Measurements from ENCODE around the gene GABRA5.

The GABRA5 gene

DNA sequence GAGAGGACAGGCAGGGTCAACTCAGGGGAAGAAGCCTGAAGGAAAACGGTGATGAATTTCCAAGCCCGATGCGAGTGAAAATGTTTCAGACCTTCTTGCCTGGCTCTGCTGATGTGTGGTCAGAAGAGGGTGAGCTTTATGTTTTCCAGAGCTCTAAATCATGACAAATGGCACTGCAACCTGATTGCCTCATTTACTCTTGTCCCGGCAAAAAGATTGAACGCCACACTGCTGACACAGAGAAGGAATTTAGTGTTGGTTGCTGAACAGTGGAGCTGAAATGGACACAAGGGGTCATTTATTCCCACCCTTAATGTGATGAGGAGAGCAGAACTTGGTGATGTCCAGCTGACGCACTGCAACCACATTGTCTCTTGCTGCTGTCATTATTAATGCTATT is 68.0 kb downstream of the GABRA5 start:
- no peak for DNase-seq (ENCODE audit: low read depth, low spot score)
- in situ Hi-C loops (cut with HindIII; ENCODE audit: low sequenced_read_pairs), result no loop called here
- H3K4me3 ChIP-seq (ENCODE audit: low read depth, low read length), result no peak overlapping the region
- TF ChIP-seq, protein P1, sequence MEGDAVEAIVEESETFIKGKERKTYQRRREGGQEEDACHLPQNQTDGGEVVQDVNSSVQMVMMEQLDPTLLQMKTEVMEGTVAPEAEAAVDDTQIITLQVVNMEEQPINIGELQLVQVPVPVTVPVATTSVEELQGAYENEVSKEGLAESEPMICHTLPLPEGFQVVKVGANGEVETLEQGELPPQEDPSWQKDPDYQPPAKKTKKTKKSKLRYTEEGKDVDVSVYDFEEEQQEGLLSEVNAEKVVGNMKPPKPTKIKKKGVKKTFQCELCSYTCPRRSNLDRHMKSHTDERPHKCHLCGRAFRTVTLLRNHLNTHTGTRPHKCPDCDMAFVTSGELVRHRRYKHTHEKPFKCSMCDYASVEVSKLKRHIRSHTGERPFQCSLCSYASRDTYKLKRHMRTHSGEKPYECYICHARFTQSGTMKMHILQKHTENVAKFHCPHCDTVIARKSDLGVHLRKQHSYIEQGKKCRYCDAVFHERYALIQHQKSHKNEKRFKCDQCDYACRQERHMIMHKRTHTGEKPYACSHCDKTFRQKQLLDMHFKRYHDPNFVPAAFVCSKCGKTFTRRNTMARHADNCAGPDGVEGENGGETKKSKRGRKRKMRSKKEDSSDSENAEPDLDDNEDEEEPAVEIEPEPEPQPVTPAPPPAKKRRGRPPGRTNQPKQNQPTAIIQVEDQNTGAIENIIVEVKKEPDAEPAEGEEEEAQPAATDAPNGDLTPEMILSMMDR (IDR thresholded peaks at IDR 0.05; ENCODE audit: low read depth, low read length), result no peak

GRCh38 chr15:26935322-26935721 is 68.5 kb downstream of the GABRA5 start:
- in situ Hi-C loops (cut with HindIII; ENCODE audit: low sequenced_read_pairs), result no loop called here
- DNase-seq (ENCODE audit: low read depth, low spot score), result no peak
- TF ChIP-seq, protein P1 (IDR thresholded peaks at IDR 0.05; ENCODE audit: low read depth, low read length), result no peak
- no peak overlapping the region for H3K4me3 ChIP-seq (ENCODE audit: low read depth, low read length)

- TF ChIP-seq, protein P1 (IDR thresholded peaks at IDR 0.05; ENCODE audit: low read depth, low read length), result no peak
- DNase-seq (ENCODE audit: low read depth, low spot score), result no peak
- in situ Hi-C loops (cut with HindIII; ENCODE audit: low sequenced_read_pairs), result no loop called here
- H3K4me3 ChIP-seq (ENCODE audit: low read depth, low read length), result no peak overlapping the region
Measured at GRCh38 chr15:26936502-26936901, 69.6 kb downstream of the GABRA5 start.

- in situ Hi-C loops (cut with HindIII; ENCODE audit: low sequenced_read_pairs), result no loop called here
- H3K4me3 ChIP-seq (ENCODE audit: low read depth, low read length), result no peak overlapping the region
- DNase-seq (ENCODE audit: low read depth, low spot score), result no peak
- TF ChIP-seq, protein P1 (IDR thresholded peaks at IDR 0.05; ENCODE audit: low read depth, low read length), result no peak
Measured at GRCh38 chr15:26937134-26937533, 70.3 kb downstream of the GABRA5 start.

GRCh38 chr15:26939398-26939797 is 72.5 kb downstream of the GABRA5 start:
- TF ChIP-seq, protein P1 (IDR thresholded peaks at IDR 0.05; ENCODE audit: low read depth, low read length), result no peak
- no peak overlapping the region for H3K4me3 ChIP-seq (ENCODE audit: low read depth, low read length)
- DNase-seq (ENCODE audit: low read depth, low spot score), result no peak
- in situ Hi-C loops (cut with HindIII; ENCODE audit: low sequenced_read_pairs), result no loop called here

DNA sequence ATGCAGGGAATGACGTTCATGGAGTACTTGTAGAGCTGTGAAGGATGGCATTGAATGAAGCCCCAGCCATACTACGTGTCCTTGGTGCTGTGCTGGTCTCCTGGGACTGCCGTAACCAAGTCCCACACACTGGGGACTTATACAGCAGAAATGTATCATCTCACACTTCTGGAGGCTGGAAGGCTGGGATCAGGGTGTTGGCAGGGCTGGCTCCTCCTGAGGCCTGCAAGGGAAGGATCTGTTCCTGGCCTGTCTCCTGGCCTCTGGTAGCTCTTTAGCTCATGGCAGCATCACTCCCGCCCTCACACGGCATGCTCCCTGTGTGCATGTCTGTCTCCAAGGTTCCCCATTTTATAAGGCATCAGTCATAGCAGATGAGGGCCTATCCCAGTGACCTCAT is 74.6 kb downstream of the GABRA5 start:
- TF ChIP-seq, protein P1 (IDR thresholded peaks at IDR 0.05; ENCODE audit: low read depth, low read length), result no peak
- in situ Hi-C loops (cut with HindIII; ENCODE audit: low sequenced_read_pairs), result no loop called here
- no peak for DNase-seq (ENCODE audit: low read depth, low spot score)
- H3K4me3 ChIP-seq (ENCODE audit: low read depth, low read length), result no peak overlapping the region

GRCh38 chr15:26943866-26944265 is 77.0 kb downstream of the GABRA5 start:
- DNase-seq (ENCODE audit: low read depth, low spot score), result no peak
- TF ChIP-seq, protein P1 (IDR thresholded peaks at IDR 0.05; ENCODE audit: low read depth, low read length), result no peak
- no peak overlapping the region for H3K4me3 ChIP-seq (ENCODE audit: low read depth, low read length)
- in situ Hi-C loops (cut with HindIII; ENCODE audit: low sequenced_read_pairs), result no loop called here
